ENCODE measurements around the gene POLR2A. TPM values are rescaled to one million over a fixed set of nuclear protein-coding genes. Genes with fewer than 3 reads are reported as not detected.

Gene POLR2A
- total and polyA plus RNA-seq, 10 of the 15 experiments (the other 5 are each of a cell fraction or from before 2014, with no cell fraction given): 1.7 to 121 (median 33.4) TPM

GRCh38 chr17:7475764-7476422 is 8.3 kb upstream of the POLR2A start:
- H3K79me2 ChIP-seq (ENCODE audit: control insufficient read depth, insufficient read depth, low read length): peaks cover 31% of the 10 kb centered on the region
- ATAC-seq: no peak
- DNase-seq (ENCODE audit: low read depth, low spot score): no peak
- H2AFZ ChIP-seq (ENCODE audit: control insufficient read depth, low read depth, low read length): no peak overlapping the region
- no peak overlapping the region for H3K4me2 ChIP-seq (ENCODE audit: control insufficient read depth, insufficient read depth)
- intact Hi-C loops (cut with micrococcal nuclease; ENCODE audit: unreplicated experiment) (no loop called here), in situ Hi-C loops (cut with MboI) (no loop called here)
- no peak overlapping the region for H3K4me3 ChIP-seq
- H3K36me3 ChIP-seq (ENCODE audit: control insufficient read depth in 2 of 2, insufficient read depth in 2 of 2, low read length in 1 of 2): no peaks in the 10 kb centered on the region
- WGBS (ENCODE audit: insufficient coverage, insufficient replicate concordance, low lambda C conversion rate, missing lambda C conversion rate): 90% methylated on average over 15 of the region's 15 CpGs
- no peak overlapping the region for H3K9ac ChIP-seq (ENCODE audit: control insufficient read depth, insufficient read depth, low read length)
- ChIA-PET CTCF (interaction anchor here (0.8 to 6.2 kb wide), 7 partner anchors 9 to 120 kb away, joined by 3 to 17 read pairs (median 4); partner anchors contain the start of genes SENP3 and TMEM102), RAD21 (ENCODE audit: unreplicated experiment) (interaction anchor here (0.7 to 1.6 kb wide), 4 partner anchors 33 to 113 kb away, joined by 3 to 5 read pairs (median 3); no protein-coding TSS in a partner anchor), POLR2A (interaction anchor here (0.6 to 2.1 kb wide), 6 partner anchors 9 to 40 kb away, joined by 3 to 9 read pairs (median 5); partner anchors contain the start of gene TMEM102), SMC1A (ENCODE audit: uncharacterized antibody, unreplicated experiment) (interaction anchor here (0.9 to 2.0 kb wide), 6 partner anchors 11 to 71 kb away, joined by 3 to 5 read pairs (median 3); partner anchors contain the start of gene TMEM102)
- peaks cover 2% of the 10 kb centered on the region; the same call in 1 of the 2 replicates for H4K20me1 ChIP-seq (ENCODE audit: control insufficient read depth, insufficient read depth)
- no peaks in the 10 kb centered on the region for H3K9me3 ChIP-seq (replicated peaks; ENCODE audit: control insufficient read depth, insufficient read depth, low read length)
- no peaks in the 10 kb centered on the region for H3K27me3 ChIP-seq (replicated peaks in 1 of 2; ENCODE audit: control insufficient read depth in 2 of 2, insufficient read depth in 2 of 2, low read length in 1 of 2)
- no peak overlapping the region for H3K27ac ChIP-seq (ENCODE audit: control insufficient read depth, insufficient read depth)
- FAIRE-seq: no peak
- BruUV-seq (replicated peaks): TSS peak; percentile 45
- H3K4me1 ChIP-seq (ENCODE audit: control insufficient read depth, insufficient read depth, low read length): peaks cover 11% of the 10 kb centered on the region
- TF ChIP-seq MLLT1 (IDR thresholded peaks at IDR 0.05) (no peak), NR2F1 (conservative IDR thresholded peaks at IDR 0.05) (no peak), PML (IDR thresholded peaks at IDR 0.05; ENCODE audit: low read length) (no peak), RAD51 (IDR thresholded peaks at IDR 0.05) (no peak), ZNF592 (IDR thresholded peaks at IDR 0.05) (no peak), ESRRA (IDR thresholded peaks at IDR 0.05; ENCODE audit: low read length) (no peak), WRNIP1 (IDR thresholded peaks at IDR 0.05; ENCODE audit: borderline replicate concordance, low read depth, low read length) (no peak), SRF (IDR thresholded peaks at IDR 0.05; ENCODE audit: low read depth in 2 of 2, low read length in 2 of 2) (no peak), MEF2A (IDR thresholded peaks at IDR 0.05; ENCODE audit: insufficient read depth, low read depth, low read length) (no peak), IRF5 (IDR thresholded peaks at IDR 0.05; ENCODE audit: borderline replicate concordance) (no peak), SIX5 (IDR thresholded peaks at IDR 0.05; ENCODE audit: low read depth, low read length, severe bottlenecking) (no peak), BCL11A (IDR thresholded peaks at IDR 0.05; ENCODE audit: low read depth, low read length) (no peak)
- TF ChIP-seq, protein P1, sequence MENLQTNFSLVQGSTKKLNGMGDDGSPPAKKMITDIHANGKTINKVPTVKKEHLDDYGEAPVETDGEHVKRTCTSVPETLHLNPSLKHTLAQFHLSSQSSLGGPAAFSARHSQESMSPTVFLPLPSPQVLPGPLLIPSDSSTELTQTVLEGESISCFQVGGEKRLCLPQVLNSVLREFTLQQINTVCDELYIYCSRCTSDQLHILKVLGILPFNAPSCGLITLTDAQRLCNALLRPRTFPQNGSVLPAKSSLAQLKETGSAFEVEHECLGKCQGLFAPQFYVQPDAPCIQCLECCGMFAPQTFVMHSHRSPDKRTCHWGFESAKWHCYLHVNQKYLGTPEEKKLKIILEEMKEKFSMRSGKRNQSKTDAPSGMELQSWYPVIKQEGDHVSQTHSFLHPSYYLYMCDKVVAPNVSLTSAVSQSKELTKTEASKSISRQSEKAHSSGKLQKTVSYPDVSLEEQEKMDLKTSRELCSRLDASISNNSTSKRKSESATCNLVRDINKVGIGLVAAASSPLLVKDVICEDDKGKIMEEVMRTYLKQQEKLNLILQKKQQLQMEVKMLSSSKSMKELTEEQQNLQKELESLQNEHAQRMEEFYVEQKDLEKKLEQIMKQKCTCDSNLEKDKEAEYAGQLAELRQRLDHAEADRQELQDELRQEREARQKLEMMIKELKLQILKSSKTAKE (IDR thresholded peaks at IDR 0.05; ENCODE audit: low read depth, poor library complexity, severe bottlenecking): no peak

All from GM12878 (cell line).